GM19025 (cell line): ENCODE measurements around the gene OTX2.

Experiments
- ATAC-seq: cut with Tn5 transposase; IDR thresholded peaks from one replicate; pipeline ENCODE4 v1.9.1; 2021; ENCODE audit warnings: mild to moderate bottlenecking, low read depth, moderate library complexity; ENCODE audit not compliant: unreplicated experiment

The OTX2 gene

GRCh38 chr14:56797003-56797568, 13.2 kb downstream of the OTX2 start:
- no peak for ATAC-seq

GRCh38 chr14:56796259-56796658, 14.0 kb downstream of the OTX2 start:
- ATAC-seq, result no peak

GRCh38 chr14:56795284-56795622, 15.0 kb downstream of the OTX2 start:
- ATAC-seq, result no peak

- no peak for ATAC-seq
Measured at GRCh38 chr14:56794557-56795283, 15.6 kb downstream of the OTX2 start.

GRCh38 chr14:56794088-56794556, 16.2 kb downstream of the OTX2 start:
- ATAC-seq, result no peak

- ATAC-seq, result no peak
Measured at GRCh38 chr14:56789955-56790354, 20.3 kb downstream of the OTX2 start.

- ATAC-seq, result no peak
Measured at GRCh38 chr14:56787530-56787929, 22.7 kb downstream of the OTX2 start.

- no peak for ATAC-seq
Measured at GRCh38 chr14:56782711-56783110, 27.6 kb downstream of the OTX2 start.

GRCh38 chr14:56774503-56774902, 35.8 kb downstream of the OTX2 start:
- ATAC-seq, result no peak

- ATAC-seq, result no peak
Measured at GRCh38 chr14:56770512-56770911, 39.8 kb downstream of the OTX2 start.

GRCh38 chr14:56760164-56760914, 49.9 kb downstream of the OTX2 start:
- no peak for ATAC-seq

GRCh38 chr14:56759633-56760032, 50.6 kb downstream of the OTX2 start:
- no peak for ATAC-seq

GRCh38 chr14:56759094-56759493, 51.2 kb downstream of the OTX2 start:
- no peak for ATAC-seq

- ATAC-seq, result no peak
Measured at GRCh38 chr14:56754921-56755320, 55.4 kb downstream of the OTX2 start.

- no peak for ATAC-seq
Measured at GRCh38 chr14:56753396-56753795, 56.9 kb downstream of the OTX2 start.

- ATAC-seq, result no peak
Measured at GRCh38 chr14:56752428-56752827, 57.9 kb downstream of the OTX2 start.

GRCh38 chr14:56751471-56751870, 58.8 kb downstream of the OTX2 start:
- no peak for ATAC-seq
